Measurements from ENCODE around the gene SLC16A12. TPM values are rescaled to one million over a fixed set of nuclear protein-coding genes. Genes with fewer than 3 reads are reported as not detected.

The SLC16A12 gene
- total and polyA plus RNA-seq, 12 donors: 1.8 to 3.6 (median 2.7) TPM

GRCh38 chr10:89474452-89474851, 60.9 kb downstream of the SLC16A12 start:
- intact Hi-C loops (cut with DNase I): loop anchor here in 3 of 10 donors (5.0 to 10.0 kb wide), 2 partner anchors 42 to 80 kb away; no protein-coding TSS in a partner anchor
- DNase-seq (no peak), ATAC-seq (peak in 1 of 8 donors; percentile 30)
- Histone ChIP-seq H3K4me1 (peaks cover 11 to 62% (median 44%) of the 10 kb centered on the region in 9 donors), H3K9me3 (no peaks in the 10 kb centered on the region), H3K27ac (peak overlapping the region; percentile 28 to 85 (median 77)), H3K4me3 (no peak overlapping the region), H3K27me3 (no peaks in the 10 kb centered on the region), H3K36me3 (no peaks in the 10 kb centered on the region)
- WGBS, 2 donors: 43 to 65% methylated on average over 4 of the region's 4 CpGs
- TF ChIP-seq CTCF (IDR thresholded peaks at IDR 0.05): no peak

GRCh38 chr10:89471110-89471809, 64.1 kb downstream of the SLC16A12 start:
- ATAC-seq: no peak
- Histone ChIP-seq H3K27ac (no peak overlapping the region), H3K36me3 (no peaks in the 10 kb centered on the region), H3K4me1 (peaks cover 0 to 46% (median 28%) of the 10 kb centered on the region in 9 donors), H3K27me3 (no peaks in the 10 kb centered on the region), H3K9me3 (no peaks in the 10 kb centered on the region), H3K4me3 (no peak overlapping the region)
- TF ChIP-seq CTCF (IDR thresholded peaks at IDR 0.05): no peak
- 88 to 90% methylated on average over 1 of the region's 1 CpG for WGBS, 2 donors
- DNase-seq: no peak
- intact Hi-C loops (cut with DNase I): loop anchor here in 3 of 10 donors (5.0 to 10.0 kb wide), 2 partner anchors 39 to 84 kb away; no protein-coding TSS in a partner anchor

GRCh38 chr10:89470628-89471027, 64.8 kb downstream of the SLC16A12 start:
- WGBS, 2 donors: 76 to 90% methylated on average over 2 of the region's 2 CpGs
- TF ChIP-seq CTCF (IDR thresholded peaks at IDR 0.05): no peak
- Histone ChIP-seq H3K4me3 (no peak overlapping the region), H3K27me3 (no peaks in the 10 kb centered on the region), H3K27ac (no peak overlapping the region), H3K9me3 (no peaks in the 10 kb centered on the region), H3K36me3 (no peaks in the 10 kb centered on the region), H3K4me1 (peaks cover 0 to 42% (median 25%) of the 10 kb centered on the region in 9 donors)
- intact Hi-C loops (cut with DNase I): loop anchor here in 3 of 10 donors (5.0 to 10.0 kb wide), 2 partner anchors 38 to 84 kb away; no protein-coding TSS in a partner anchor
- no peak for DNase-seq
- ATAC-seq: no peak

GRCh38 chr10:89469517-89469916, 65.9 kb downstream of the SLC16A12 start:
- no peak for ATAC-seq
- no peak for DNase-seq
- intact Hi-C loops (cut with DNase I): loop anchor here in 1 of 10 donors (5.0 kb wide), 1 partner anchor 93 kb away; no protein-coding TSS in a partner anchor

More at GRCh38 chr10:89469517-89469916, 65.9 kb downstream of the SLC16A12 start:
- Histone ChIP-seq H3K27ac (no peak overlapping the region), H3K9me3 (no peaks in the 10 kb centered on the region), H3K36me3 (no peaks in the 10 kb centered on the region), H3K4me3 (no peak overlapping the region), H3K27me3 (no peaks in the 10 kb centered on the region), H3K4me1 (peaks cover 0 to 31% (median 15%) of the 10 kb centered on the region in 9 donors)
- TF ChIP-seq CTCF (IDR thresholded peaks at IDR 0.05): no peak
